GM19351 (cell line): ENCODE results near the gene CATSPERZ.

ENCODE experiments used
- ATAC-seq: cut with Tn5 transposase; IDR thresholded peaks from one replicate; pipeline ENCODE4 v1.9.1; 2021; ENCODE audit warnings: mild to moderate bottlenecking, moderate library complexity; ENCODE audit not compliant: unreplicated experiment

CATSPERZ gene

DNA sequence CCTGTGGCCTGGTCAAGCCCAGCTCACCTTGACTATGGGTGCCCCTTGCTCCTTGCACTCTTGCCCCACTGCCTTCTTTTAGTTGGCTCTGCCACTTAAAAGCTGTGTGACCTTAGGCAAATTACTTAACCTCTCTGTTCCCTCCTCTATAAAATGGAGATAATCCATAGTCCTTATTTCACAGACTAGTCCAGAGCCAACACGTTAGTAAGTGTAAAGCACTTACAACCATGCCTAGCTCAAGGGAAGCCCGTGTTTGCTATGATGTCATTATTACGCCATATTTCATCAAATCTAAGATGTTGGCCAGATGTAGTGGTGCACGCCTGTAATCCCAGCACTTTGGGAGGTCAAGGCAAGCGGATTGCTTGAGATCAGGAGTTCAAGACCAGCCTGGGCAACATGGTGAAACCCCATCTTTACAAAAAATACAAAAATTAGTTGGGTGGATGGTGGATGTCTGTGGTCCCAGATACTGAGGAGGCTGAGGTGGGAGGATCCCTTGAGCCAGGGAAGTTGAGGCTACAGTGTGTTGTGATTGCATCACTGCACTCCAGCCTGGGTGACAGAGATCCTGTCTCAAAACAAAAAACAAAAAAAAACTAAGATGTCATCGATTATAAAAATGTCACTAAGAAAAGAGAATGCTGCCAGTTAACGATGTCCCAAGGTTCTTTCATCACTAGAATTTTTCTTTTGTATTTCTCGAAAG, 37.5 kb downstream of the CATSPERZ start:
- ATAC-seq: no peak

DNA sequence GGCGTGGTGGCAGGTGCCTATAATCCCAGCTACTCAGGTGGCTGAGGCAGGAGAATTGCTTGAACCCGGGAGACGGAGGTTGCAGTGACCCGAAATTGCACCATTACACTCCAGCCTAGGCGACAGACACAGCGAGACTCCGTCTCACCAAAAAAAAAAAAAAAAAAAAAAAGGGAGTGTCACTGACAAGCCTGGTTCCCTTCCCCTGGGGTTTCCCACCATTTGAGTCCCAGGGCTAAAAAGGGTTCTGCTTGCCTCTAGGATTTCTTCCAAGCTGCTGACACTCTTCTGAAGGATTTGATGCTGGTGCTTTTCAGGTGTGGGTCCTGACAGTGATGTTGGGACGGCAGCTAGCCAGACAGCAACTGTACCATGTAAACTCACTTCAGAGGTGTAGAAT, 38.6 kb downstream of the CATSPERZ start:
- no peak for ATAC-seq

DNA sequence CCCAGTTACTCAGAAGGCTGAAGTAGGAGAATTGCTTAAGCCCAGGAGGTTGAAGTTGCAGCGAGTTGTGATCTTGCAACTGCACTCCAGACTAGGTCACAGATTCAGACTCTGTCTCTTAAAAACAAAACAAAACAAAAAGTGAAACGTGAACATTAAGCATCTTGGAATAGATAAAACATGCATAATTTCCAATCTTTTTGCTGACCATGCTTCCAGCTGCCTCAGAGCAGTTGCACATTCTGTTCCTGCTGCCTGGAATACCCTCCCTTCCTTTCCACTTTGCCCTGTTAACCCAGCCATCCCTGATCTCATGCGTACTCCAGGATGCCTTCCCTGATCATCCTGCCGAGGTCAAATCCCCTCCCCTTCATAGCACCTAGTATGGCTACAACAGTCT, 39.1 kb downstream of the CATSPERZ start:
- no peak for ATAC-seq

DNA sequence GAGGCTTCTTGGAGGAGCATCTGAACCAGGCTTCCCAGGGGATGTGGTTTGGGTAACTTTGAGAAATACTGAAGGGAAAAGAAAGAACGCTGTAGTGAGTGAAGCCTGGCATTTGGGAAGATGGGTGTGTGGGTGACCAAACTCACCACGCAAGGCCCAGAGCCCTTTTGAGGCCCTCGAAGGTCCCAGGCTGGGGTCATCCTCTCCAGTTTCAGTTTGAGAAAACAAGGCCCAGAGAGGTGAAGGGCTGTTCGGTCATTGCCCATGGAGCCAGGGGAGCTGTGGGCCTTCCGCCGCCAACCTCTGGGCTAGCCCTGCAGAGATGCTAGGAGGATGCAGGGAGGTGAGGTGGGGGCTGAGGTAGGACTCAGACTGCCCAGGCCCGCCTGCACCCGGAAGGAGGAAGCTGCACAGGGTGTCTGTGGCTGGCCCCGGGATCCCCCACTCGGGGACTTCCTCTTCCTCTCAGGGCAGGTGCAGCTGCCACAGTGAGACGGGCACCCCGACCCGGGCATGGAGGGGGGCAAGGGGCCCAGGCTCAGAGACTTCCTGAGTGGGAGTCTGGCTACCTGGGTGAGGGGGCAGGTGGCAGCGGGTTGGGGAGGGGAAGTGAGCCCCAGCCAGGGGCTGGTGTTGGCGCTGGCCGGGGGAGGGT, 39.7 kb downstream of the CATSPERZ start, which contains the start of gene CCDC88B:
TSS of gene CCDC88B (plus strand) at position 451 of the 655 bp plus-strand sequence. CDS start at position 514, 63 bp downstream.
- ATAC-seq: peak; percentile 55

DNA sequence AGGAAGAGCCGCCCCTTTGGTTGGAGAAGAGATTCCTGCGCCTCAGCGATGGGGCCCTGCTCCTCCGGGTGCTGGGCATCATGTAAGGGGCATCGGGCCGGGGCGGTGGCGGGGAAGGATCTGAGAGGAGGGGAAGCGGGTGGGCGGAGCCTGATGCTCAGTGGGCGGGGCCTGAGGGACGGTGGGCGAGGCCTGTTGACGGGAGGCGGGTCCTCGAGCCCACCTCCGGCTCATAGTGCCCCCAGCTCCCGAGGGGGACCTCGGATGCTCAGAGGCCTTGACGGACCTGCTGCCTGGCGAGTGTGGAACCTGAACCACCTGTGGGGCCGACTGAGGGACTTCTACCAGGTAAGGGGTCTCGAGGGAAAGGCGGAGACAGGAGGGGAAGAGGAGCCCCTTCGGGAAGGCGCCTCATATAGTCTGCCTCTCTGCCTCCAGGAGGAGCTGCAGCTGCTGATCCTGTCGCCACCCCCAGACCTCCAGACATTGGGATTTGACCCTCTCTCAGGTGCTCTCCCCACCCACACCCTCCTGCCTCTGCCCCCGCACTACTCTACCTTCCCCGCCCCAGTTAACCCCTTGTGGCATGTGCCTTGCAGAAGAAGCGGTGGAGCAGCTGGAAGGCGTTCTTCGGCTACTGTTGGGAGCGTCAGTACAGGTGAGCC, 40.6 kb downstream of the CATSPERZ start:
- peak; percentile 34 for ATAC-seq

DNA sequence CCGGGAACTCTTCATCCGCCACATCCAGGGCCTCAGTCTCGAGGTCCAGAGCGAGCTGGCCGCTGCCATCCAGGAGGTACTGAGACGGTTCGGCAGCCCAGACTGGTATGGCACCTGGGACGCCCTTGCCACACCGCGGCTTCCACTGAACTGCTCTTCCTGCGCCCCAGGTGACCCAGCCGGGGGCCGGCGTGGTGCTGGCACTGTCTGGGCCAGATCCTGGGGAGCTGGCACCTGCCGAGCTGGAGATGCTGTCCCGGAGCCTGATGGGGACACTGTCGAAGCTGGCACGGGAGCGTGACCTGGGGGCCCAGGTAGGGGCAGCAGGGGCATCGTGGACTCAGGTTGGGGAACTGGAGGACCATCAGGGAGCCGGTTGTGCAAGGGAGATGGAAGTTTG, 41.3 kb downstream of the CATSPERZ start:
- ATAC-seq: no peak

DNA sequence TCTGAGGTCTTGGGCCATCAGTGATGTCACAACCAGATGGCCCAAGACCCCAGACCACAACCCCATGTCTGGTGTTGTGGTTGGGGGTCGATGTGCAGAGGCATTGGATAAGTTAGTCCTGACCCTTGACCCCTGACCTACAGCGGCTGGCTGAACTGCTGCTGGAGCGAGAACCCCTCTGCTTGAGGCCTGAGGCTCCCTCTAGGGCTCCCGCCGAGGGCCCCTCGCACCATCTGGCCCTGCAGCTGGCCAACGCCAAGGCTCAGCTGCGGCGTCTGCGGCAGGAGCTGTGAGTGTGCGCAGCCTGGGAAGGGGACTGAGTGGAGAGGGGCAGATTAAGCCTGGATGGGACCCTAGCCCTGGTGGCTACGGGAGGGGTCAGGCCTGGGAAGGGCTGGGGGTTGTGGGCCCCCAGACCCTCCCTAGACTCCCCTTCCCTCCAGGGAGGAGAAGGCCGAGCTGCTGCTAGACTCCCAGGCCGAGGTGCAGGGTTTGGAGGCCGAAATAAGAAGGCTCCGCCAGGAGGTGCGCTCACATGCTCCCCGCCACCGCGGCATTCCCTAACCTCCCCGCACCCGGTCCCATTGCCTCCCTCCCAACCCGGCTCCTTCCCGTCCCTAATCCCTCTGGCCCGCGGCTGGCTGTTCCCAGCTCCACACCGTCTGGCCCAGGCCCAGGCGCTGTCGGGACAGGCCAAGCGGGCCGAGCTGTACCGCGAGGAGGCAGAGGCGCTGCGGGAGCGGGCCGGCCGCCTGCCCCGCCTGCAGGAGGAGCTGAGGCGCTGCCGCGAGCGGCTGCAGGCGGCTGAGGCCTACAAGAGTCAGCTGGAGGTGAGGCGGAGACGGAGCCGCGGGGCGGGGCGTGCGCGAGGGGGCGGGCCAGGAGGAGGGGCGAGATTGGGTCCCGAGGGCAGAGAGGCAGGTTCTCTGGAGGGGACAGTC, 42.0 kb downstream of the CATSPERZ start:
- peak; percentile 61 for ATAC-seq

DNA sequence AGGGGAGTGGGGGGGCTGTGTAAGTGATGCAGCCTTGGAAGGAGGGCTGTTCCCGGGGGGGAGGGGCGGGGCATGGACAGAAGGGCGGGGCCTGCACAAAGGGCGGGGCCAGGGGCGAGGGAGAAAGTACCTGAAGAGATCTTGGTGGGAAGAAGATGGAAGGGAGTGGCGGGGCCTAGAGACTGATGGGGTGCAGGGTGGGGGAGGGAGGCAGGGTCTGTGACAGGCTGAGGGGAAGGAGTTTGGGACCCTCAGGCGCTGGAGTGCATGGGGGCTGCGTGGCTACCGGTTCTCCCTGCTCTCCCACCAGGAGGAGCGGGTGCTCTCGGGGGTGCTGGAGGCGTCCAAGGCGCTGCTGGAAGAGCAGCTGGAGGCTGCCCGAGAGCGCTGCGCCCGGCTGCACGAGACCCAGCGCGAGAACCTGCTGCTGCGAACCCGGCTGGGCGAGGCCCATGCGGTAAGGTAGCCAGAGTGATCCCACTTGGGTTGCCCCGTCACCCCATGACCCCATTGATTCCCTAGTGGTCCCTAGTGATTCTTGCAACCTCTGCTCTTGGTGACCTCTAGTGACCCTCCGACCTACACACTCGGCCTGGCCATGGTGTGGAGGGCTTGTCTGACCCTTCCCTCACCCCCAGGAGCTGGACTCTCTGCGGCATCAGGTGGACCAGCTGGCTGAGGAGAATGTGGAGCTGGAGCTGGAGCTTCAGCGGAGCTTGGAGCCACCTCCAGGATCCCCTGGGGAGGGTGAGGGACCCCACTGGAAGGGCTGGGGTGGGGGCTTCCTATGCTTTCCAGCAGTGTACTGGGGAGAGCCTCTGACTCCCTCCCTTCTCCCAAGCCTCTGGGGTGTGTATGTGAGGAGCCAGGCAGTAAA, 42.9 kb downstream of the CATSPERZ start:
- no peak for ATAC-seq

DNA sequence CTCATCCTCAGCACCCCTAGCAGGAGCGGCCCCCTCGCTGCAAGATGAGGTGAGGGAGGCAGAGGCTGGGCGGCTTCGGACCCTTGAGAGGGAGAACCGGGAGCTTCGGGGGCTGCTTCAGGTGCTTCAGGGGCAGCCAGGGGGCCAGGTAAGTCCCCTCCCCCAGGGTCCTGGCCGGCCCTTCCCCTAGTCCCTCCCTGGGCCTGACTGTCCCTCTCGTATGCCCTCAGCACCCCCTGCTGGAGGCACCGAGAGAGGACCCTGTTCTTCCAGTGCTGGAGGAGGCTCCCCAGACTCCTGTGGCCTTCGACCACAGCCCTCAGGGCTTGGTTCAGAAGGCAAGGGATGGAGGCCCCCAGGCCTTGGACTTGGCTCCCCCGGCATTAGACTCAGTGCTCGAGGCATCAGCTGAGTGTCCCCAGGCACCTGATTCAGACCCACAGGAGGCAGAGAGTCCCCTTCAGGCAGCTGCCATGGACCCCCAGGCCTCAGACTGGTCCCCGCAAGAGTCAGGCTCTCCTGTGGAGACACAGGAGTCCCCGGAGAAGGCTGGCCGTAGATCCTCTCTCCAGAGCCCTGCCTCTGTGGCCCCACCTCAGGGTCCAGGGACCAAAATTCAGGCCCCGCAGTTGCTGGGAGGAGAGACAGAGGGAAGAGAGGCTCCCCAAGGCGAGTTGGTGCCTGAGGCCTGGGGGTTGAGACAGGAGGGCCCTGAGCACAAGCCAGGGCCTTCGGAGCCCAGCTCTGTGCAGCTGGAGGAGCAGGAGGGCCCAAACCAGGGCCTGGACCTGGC, 43.8 kb downstream of the CATSPERZ start:
- no peak for ATAC-seq

DNA sequence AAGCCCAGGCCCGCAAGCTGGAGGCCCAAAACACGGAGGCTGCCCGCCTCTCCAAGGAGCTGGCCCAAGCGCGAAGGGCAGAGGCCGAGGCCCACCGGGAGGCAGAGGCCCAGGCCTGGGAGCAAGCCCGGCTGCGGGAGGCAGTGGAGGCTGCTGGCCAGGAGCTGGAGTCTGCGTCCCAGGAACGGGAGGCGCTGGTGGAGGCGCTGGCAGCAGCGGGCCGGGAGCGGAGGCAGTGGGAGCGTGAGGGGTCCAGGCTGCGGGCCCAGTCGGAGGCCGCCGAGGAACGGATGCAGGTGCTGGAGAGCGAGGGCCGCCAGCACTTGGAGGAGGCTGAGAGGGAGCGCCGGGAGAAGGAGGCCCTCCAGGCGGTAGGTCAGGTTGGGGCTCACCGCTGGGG, 44.6 kb downstream of the CATSPERZ start:
- ATAC-seq: no peak

DNA sequence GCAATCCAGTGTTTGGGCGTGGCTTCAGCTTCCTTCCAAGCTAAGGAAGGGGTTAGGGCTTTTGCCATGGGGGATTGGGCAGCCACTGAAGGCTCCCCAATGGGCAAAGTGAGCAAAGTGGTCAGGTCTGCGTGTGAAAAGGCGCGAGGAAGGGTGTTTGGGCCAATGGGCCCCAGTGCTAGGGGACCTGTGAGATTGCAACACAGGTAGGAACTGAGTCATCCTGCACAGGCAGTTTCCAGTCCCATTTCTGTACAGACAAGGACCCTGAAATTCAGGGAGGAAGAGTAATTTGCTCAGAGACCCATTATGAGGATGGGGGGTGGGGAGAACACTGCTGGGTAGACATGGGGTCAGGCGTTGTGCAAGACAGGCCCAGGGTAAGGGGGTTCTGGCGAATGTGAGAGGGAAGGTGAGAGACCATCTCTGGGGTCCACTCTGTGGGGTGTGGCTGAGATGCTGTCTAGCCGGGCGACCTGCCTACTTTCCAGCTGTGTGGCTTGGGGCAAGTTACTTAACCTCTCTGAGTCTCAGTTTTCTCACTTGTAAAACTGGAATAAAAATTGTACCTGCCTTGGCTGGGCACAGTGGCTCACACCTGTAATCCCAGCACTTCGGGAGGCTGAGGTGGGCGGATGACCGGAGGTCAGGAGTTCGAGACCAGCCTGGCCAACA, 47.2 kb downstream of the CATSPERZ start:
- no peak for ATAC-seq

DNA sequence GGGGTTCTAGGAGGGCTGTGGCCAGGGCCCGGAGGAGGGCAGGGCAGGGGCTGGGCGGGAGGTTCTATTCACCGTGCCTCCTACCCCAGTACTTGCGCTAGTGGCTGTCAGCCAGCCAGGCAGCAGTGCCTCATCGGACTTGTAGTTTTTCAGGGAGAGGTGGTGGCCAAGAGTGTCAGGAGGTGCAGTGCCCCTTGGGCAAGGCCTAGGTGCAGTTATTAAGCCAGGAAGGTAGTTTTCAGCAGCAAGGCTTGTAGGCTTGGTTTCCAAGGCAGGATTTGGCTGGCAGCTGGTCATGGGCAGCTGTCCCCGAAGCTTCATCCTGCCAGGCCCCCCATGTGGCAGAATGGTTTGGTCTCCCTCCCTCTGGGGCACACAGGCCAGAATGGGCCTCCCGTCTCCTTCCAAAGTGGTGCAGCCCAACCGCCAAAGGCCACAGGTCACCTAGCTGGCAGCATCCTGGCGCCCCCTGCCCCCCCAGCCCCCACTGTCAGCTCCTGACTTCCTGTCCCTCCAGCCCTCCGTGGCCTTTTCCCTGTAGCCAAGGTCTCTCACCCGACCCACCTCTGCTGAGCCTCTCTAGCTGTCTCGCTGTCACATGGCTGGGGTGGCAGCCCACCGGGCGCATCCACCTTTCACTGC, 48.3 kb downstream of the CATSPERZ start:
- ATAC-seq: no peak

DNA sequence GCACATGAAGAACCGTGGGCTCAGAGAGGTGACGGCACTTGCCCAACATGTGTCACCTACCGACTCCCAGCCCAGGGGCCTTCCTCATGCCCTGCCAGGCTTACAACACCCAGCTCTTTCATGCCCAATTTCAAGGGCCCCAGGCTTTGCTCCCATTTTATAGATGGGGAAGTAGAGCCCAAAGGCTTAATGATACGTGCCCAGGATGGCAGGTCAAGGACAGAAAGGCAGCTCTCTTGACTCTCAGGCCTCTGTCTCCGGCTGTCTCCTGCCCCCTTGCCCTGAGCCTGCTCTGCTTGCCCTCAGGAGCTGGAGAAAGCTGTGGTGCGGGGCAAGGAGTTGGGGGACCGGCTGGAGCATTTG, 48.8 kb downstream of the CATSPERZ start:
- ATAC-seq: no peak

DNA sequence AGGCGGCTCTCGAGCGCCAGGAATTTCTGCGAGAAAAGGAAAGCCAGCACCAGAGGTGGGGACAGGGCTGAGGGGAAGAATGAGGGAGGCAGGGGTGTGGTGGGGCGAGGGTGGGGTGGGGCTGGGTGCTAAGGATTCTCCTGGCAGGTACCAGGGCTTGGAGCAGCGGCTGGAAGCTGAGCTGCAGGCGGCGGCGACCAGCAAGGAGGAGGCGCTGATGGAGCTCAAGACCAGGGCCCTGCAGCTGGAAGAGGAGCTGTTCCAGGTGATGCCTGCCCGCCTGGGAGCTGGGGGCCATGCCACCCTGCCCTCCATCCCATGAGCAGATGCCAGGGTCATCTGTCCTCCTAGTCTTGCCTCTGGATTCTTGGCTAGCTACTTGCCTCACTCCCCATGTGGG, 49.2 kb downstream of the CATSPERZ start:
- no peak for ATAC-seq

DNA sequence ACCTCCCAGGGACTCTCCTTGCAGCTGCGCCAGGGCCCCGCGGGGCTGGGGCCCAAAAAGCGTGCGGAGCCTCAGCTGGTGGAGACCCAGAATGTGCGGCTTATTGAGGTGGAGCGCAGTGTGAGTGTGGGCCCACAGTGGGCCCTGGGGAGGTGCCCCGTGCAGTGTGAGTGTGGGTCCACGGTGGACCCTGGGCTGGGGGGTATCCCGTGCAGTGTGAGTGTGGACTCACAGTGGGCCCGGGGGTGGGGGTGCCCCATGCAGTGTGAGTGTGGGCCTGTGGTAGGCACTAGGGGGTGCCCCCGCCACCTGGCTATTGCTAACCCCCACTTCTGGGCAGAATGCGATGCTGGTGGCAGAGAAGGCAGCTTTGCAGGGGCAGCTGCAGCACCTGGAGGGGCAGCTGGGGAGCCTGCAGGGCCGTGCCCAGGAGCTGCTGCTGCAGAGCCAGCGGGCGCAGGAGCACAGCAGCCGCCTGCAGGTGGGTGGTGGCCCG, 51.0 kb downstream of the CATSPERZ start:
- ATAC-seq: no peak

DNA sequence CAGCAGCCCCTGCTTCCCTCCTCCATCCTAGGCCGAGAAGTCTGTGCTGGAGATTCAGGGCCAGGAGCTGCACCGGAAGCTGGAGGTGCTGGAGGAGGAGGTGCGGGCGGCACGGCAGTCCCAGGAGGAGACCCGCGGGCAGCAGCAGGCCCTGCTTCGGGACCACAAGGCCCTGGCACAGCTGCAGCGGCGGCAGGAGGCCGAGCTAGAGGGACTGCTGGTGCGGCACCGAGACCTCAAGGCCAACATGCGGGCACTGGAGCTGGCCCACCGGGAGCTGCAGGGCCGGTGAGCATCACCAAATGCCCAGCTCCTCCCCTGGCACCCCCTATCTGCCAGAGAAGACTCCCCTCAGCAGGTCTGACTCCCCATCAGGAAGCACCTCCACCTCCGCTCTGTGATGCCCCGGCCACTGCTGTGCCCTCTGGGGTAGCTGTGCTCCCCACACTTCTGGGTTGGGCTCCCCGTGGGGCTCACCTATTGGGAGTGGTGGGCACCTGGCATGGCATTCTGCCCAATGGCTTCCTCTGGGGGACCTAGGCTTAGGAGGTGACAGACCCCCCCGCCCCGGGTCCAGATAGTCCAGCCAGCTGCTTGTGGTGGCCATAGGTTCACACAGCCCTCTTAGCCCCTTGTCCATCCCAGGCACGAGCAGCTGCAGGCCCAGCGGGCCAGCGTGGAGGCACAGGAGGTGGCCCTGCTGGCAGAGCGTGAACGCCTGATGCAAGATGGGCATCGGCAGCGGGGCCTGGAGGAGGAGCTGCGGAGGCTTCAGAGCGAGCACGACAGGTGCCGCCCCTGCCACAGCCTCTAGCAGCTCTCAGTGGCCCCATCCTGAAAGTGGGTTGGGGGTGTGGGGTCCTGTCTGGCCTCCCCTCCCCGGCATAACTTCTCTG, 52.2 kb downstream of the CATSPERZ start:
- no peak for ATAC-seq
